C4-2B (cell line): ENCODE measurements around the gene HSD3B7.

ENCODE experiments used
- CTCF ChIP-seq: fragments of 450-650 bp; conservative IDR thresholded peaks from 2 replicates; pipeline ENCODE4 v1.5.1; 2017; ENCODE audit warnings: mild to moderate bottlenecking
- ZFX ChIP-seq: fragments of 450-650 bp; IDR thresholded peaks from 2 replicates; pipeline ENCODE4 v1.6.1; 2017

- TF ChIP-seq CTCF, result no peak
- no peak for TF ChIP-seq ZFX
Observed at GRCh38 chr16:31022544-31023251, 37.7 kb downstream of the HSD3B7 start.
